HepG2 (cell line): ENCODE results near the gene A4GNT. TPM values are rescaled to one million over a fixed set of nuclear protein-coding genes. Genes with fewer than 3 reads are reported as not detected.

Experiments used
- ESRRA ChIP-seq: sonication (generic); formaldehyde crosslinking; IDR thresholded peaks from 2 replicates; pipeline ENCODE4 v1.5.1; 2020; ENCODE audit warnings: mild to moderate bottlenecking, low read depth, missing genetic modification reagents
- FOXA3 ChIP-seq: IDR thresholded peaks from 2 replicates; pipeline ENCODE4 v1.6.1; 2016; ENCODE audit warnings: missing genetic modification reagents, missing compliant biosample characterization
- FOXM1 ChIP-seq: sonication (generic); formaldehyde crosslinking; IDR thresholded peaks from 2 replicates; pipeline ENCODE4 v1.5.0; 2020; ENCODE audit warnings: missing genetic modification reagents
- KDM4B ChIP-seq: sonication (generic); formaldehyde crosslinking; IDR thresholded peaks from 2 replicates; pipeline ENCODE4 v1.4.0; 2020; ENCODE audit warnings: missing genetic modification reagents
- MXD4 ChIP-seq: IDR thresholded peaks from 2 replicates; pipeline ENCODE4 v1.6.1; 2016; ENCODE audit warnings: mild to moderate bottlenecking, missing biosample characterization, missing genetic modification reagents
- U2AF2 ChIP-seq: fragments of 200-400 bp; formaldehyde crosslinking; IDR thresholded peaks from 2 replicates; pipeline ENCODE4 v1.6.1; 2017; ENCODE audit warnings: low read depth, mild to moderate bottlenecking, low read length
- ZNF232 ChIP-seq: sonication (generic); formaldehyde crosslinking; IDR thresholded peaks from 2 replicates; pipeline ENCODE4 v1.4.0; 2020; ENCODE audit warnings: missing genetic modification reagents, borderline replicate concordance
- ZNF296 ChIP-seq: sonication (generic); formaldehyde crosslinking; conservative IDR thresholded peaks from 2 replicates; pipeline ENCODE4 v1.5.0; 2020; ENCODE audit warnings: mild to moderate bottlenecking, missing genetic modification reagents
- ZNF3 ChIP-seq: IDR thresholded peaks from 2 replicates; pipeline ENCODE4 v1.7.0; 2017; ENCODE audit warnings: inconsistent platforms
- ZNF317 ChIP-seq: sonication (generic); formaldehyde crosslinking; IDR thresholded peaks from 2 replicates; pipeline ENCODE4 v1.5.0; 2020; ENCODE audit warnings: mild to moderate bottlenecking, missing genetic modification reagents
- ZNF441 ChIP-seq: sonication (generic); formaldehyde crosslinking; IDR thresholded peaks from 2 replicates; pipeline ENCODE4 v1.7.0; 2021; ENCODE audit warnings: missing genetic modification reagents, borderline replicate concordance
- ZNF547 ChIP-seq: sonication (generic); formaldehyde crosslinking; IDR thresholded peaks from 2 replicates; pipeline ENCODE4 v1.5.1; 2020; ENCODE audit warnings: mild to moderate bottlenecking, missing genetic modification reagents
- ZNF550 ChIP-seq: sonication (generic); formaldehyde crosslinking; IDR thresholded peaks from 2 replicates; pipeline ENCODE4 v1.4.0; 2020; ENCODE audit warnings: mild to moderate bottlenecking, missing genetic modification reagents, borderline replicate concordance
- ZNF891 ChIP-seq: sonication (generic); formaldehyde crosslinking; IDR thresholded peaks from 2 replicates; pipeline ENCODE4 v1.5.0; 2020; ENCODE audit warnings: mild to moderate bottlenecking, missing genetic modification reagents
- polyA plus RNA-seq, 8 experiments: library from polyadenylated mRNA; depleted of rRNA in 3 of 8; stranded (reverse) in 7 of 8; unstranded in 1 of 8; fragments of >200 nt; fragmentation: Illumina TruSeq in 4 of 8; extraction: Trizol in 4 of 8; gene quantifications; 2 replicates each; pipeline versions ENCODE4 v1.2.1 to v1.2.3, GENCODE V29; 2011 to 2016; ENCODE audit warnings: low read depth in 4 of 8, missing spikeins in 1 of 8, mixed read lengths in 1 of 8; ENCODE audit not compliant: insufficient read depth in 1 of 8
- total RNA-seq, 5 experiments: library from RNA; depleted of rRNA; stranded (reverse); fragments of >200 nt; fragmentation: Illumina TruSeq; extraction: Trizol; gene quantifications; 2 replicates each; pipeline ENCODE4 v1.2.3, GENCODE V29; 2016; ENCODE audit warnings: low read depth in 1 of 5
- TF ChIP-seq, protein P1 (sequence below): sonication (generic); formaldehyde crosslinking; IDR thresholded peaks from 2 replicates; pipeline ENCODE4 v1.9.0; 2021; ENCODE audit warnings: missing genetic modification reagents, borderline replicate concordance
- TF ChIP-seq, protein P2 (sequence below): sonication (generic); formaldehyde crosslinking; IDR thresholded peaks from 2 replicates; pipeline ENCODE4 v1.8.0; 2022; ENCODE audit warnings: low read depth, missing genetic modification reagents
- TF ChIP-seq, protein P3 (sequence below): sonication (generic); formaldehyde crosslinking; IDR thresholded peaks from 2 replicates; pipeline ENCODE4 v1.4.0; 2020; ENCODE audit warnings: low read depth, mild to moderate bottlenecking, missing genetic modification reagents
- TF ChIP-seq, protein P4 (sequence below): IDR thresholded peaks from 2 replicates; pipeline ENCODE4 v1.6.1; 2012; ENCODE audit warnings: inconsistent platforms
- TF ChIP-seq, protein P5 (sequence below): sonication (generic); formaldehyde crosslinking; IDR thresholded peaks from 2 replicates; pipeline ENCODE4 v1.4.0; 2020; ENCODE audit warnings: missing genetic modification reagents
- TF ChIP-seq, protein P6 (sequence below): sonication (generic); formaldehyde crosslinking; conservative IDR thresholded peaks from 2 replicates; pipeline ENCODE4 v1.5.0; 2020; ENCODE audit warnings: missing genetic modification reagents

Gene A4GNT
- total and polyA plus RNA-seq, 2 of the 13 experiments (the other 11 are each of a cell fraction or from before 2014, with no cell fraction given) = not detected

DNA sequence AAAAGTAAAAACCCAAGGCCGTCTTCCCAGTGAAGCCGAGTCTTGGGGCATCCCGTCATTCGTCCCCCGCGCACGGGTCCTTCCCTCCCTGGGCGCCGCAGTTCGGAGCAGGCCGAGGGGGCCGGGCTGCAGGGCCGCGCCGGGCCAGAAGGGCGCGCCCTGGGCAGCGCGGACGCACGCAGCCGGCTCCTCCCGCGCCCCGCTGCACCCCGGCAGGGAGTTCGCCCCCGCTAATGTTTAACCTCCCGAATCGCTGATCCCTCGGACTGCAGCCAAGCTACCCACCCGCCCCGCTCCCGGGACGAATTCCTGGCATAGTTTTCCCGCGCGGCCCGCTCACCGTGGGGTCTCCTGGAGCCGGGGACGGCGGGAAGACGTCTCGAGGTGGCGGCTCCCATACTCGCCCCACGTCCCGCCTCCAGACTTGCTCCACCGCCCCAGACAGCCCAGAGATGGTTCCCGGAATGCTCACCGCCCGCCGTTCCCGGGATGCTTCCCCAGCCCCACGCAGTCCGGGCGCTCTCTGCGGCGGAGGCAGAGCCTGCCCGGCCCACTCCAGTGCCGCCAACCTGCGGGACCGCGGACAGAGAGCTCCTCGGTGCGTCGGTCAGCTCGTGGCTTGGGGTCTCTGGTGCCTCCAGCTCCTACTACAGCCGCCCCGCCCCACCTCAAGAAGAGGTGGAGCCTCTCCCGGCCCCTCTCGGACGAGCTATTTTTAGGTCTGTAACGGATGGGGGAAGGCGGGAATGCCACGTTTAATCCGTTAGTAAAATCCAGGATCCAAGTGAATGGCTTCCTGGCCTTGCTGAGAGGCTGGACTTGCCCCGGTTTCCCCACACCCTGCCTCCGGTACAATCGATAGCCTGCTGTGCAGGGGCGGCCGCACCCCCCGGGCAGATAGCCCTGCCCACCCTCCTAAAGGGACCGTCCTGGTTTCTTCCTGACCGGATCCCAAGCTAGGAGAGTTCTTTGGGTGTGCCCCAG, 16.9 kb downstream of the A4GNT start, which contains the start of gene DZIP1L (continued):
- TF ChIP-seq FOXM1 (CRISPR knock-in tag) (no peak), ZNF317 (CRISPR knock-in tag) (no peak), ESRRA (CRISPR knock-in tag) (no peak), ZNF3 (CRISPR knock-in tag) (no peak), ZNF547 (0 out of 2 replicates have a peak, but pooled peaks have one; percentile 47), ZNF296 (no peak), ZNF891 (CRISPR knock-in tag) (peak; percentile 43; the same call in 1 of the 2 replicates), ZNF232 (0 out of 2 replicates have a peak, but pooled peaks have one; percentile 22), FOXA3 (CRISPR knock-in tag) (no peak), U2AF2 (no peak), ZNF441 (CRISPR knock-in tag) (no peak), MXD4 (0 out of 2 replicates have a peak, but pooled peaks have one; percentile 32), KDM4B (CRISPR knock-in tag) (no peak), ZNF550 (CRISPR knock-in tag) (no peak)
- TF ChIP-seq, protein P1, sequence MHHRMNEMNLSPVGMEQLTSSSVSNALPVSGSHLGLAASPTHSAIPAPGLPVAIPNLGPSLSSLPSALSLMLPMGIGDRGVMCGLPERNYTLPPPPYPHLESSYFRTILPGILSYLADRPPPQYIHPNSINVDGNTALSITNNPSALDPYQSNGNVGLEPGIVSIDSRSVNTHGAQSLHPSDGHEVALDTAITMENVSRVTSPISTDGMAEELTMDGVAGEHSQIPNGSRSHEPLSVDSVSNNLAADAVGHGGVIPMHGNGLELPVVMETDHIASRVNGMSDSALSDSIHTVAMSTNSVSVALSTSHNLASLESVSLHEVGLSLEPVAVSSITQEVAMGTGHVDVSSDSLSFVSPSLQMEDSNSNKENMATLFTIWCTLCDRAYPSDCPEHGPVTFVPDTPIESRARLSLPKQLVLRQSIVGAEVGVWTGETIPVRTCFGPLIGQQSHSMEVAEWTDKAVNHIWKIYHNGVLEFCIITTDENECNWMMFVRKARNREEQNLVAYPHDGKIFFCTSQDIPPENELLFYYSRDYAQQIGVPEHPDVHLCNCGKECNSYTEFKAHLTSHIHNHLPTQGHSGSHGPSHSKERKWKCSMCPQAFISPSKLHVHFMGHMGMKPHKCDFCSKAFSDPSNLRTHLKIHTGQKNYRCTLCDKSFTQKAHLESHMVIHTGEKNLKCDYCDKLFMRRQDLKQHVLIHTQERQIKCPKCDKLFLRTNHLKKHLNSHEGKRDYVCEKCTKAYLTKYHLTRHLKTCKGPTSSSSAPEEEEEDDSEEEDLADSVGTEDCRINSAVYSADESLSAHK (CRISPR knock-in tag) = no peak
- TF ChIP-seq, protein P2, sequence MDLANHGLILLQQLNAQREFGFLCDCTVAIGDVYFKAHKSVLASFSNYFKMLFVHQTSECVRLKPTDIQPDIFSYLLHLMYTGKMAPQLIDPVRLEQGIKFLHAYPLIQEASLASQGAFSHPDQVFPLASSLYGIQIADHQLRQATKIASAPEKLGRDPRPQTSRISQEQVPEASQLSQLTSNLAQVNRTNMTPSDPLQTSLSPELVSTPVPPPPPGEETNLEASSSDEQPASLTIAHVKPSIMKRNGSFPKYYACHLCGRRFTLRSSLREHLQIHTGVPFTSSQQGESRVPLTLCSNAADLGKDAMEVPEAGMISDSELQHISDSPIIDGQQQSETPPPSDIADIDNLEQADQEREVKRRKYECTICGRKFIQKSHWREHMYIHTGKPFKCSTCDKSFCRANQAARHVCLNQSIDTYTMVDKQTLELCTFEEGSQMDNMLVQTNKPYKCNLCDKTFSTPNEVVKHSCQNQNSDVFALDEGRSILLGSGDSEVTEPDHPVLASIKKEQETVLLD (CRISPR knock-in tag) = peak; percentile 17; the same call in 1 of the 2 replicates
- TF ChIP-seq, protein P3, sequence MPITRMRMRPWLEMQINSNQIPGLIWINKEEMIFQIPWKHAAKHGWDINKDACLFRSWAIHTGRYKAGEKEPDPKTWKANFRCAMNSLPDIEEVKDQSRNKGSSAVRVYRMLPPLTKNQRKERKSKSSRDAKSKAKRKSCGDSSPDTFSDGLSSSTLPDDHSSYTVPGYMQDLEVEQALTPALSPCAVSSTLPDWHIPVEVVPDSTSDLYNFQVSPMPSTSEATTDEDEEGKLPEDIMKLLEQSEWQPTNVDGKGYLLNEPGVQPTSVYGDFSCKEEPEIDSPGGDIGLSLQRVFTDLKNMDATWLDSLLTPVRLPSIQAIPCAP (CRISPR knock-in tag) = no peak
- TF ChIP-seq, protein P4, sequence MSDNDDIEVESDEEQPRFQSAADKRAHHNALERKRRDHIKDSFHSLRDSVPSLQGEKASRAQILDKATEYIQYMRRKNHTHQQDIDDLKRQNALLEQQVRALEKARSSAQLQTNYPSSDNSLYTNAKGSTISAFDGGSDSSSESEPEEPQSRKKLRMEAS = no peak; the same call in 1 of the 2 replicates
- TF ChIP-seq, protein P5, sequence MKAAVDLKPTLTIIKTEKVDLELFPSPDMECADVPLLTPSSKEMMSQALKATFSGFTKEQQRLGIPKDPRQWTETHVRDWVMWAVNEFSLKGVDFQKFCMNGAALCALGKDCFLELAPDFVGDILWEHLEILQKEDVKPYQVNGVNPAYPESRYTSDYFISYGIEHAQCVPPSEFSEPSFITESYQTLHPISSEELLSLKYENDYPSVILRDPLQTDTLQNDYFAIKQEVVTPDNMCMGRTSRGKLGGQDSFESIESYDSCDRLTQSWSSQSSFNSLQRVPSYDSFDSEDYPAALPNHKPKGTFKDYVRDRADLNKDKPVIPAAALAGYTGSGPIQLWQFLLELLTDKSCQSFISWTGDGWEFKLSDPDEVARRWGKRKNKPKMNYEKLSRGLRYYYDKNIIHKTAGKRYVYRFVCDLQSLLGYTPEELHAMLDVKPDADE (CRISPR knock-in tag) = 0 out of 2 replicates have a peak, but pooled peaks have one; percentile 66
- TF ChIP-seq, protein P6, sequence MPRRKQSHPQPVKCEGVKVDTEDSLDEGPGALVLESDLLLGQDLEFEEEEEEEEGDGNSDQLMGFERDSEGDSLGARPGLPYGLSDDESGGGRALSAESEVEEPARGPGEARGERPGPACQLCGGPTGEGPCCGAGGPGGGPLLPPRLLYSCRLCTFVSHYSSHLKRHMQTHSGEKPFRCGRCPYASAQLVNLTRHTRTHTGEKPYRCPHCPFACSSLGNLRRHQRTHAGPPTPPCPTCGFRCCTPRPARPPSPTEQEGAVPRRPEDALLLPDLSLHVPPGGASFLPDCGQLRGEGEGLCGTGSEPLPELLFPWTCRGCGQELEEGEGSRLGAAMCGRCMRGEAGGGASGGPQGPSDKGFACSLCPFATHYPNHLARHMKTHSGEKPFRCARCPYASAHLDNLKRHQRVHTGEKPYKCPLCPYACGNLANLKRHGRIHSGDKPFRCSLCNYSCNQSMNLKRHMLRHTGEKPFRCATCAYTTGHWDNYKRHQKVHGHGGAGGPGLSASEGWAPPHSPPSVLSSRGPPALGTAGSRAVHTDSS (CRISPR knock-in tag) = no peak
